Vagina (tissue), 2 donors: ENCODE measurements around the gene MAPK1.

Experiments
- POLR2A ChIP-seq, 2 donors: fragments of 450-650 bp; IDR thresholded peaks; one replicate each; pipeline ENCODE4 v1.6.1; 2017; ENCODE audit warnings: antibody characterized with exemption in 2 of 2, mild to moderate bottlenecking in 2 of 2, moderate library complexity in 2 of 2
- TF ChIP-seq, protein P1 (sequence below), 3 experiments: fragments of 450-650 bp in 2 of 3; fragments of 200-600 bp in 1 of 3; sonication (generic) in 1 of 3; IDR thresholded peaks; one replicate each; pipeline ENCODE4 v1.5.1; 2017 to 2019; ENCODE audit warnings: antibody characterized with exemption in 3 of 3, mild to moderate bottlenecking in 2 of 3, moderate library complexity in 2 of 3

DNA sequence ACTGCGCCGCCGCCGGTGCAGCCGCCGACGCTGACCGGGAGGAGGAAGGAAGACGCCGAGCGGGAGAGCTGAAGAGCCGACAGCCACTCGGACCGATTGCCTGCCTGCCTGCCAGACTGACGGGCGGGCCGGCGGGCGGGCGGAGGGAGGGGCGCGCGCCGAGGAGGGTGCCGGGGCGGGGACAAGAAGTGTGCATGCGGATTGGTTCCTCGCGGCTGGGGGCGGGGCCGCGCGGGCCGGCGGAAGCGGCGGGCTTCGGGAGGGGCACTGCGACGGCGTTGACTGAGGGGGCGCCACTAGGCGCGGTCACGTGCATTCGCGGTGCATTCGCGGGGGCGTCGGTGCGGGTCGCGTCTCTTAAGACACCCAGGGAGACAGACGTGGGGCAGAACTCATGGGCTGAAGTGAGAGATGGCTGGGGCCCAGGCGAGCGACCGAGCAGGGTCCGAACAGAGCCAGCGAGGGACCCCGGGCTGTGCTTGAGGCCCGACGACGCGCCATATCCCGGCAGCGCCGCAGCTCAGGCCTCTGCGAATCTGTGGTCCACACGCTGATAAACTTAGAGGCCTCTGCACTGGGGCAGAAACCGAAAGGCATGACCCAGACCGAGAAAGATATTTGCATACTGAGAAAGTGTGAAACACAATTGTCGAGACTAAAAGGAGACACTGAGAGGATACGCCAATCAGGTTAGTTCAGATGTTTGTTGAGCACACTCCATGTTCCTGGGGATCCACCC is at the start of gene MAPK1:
- TF ChIP-seq, protein P1, sequence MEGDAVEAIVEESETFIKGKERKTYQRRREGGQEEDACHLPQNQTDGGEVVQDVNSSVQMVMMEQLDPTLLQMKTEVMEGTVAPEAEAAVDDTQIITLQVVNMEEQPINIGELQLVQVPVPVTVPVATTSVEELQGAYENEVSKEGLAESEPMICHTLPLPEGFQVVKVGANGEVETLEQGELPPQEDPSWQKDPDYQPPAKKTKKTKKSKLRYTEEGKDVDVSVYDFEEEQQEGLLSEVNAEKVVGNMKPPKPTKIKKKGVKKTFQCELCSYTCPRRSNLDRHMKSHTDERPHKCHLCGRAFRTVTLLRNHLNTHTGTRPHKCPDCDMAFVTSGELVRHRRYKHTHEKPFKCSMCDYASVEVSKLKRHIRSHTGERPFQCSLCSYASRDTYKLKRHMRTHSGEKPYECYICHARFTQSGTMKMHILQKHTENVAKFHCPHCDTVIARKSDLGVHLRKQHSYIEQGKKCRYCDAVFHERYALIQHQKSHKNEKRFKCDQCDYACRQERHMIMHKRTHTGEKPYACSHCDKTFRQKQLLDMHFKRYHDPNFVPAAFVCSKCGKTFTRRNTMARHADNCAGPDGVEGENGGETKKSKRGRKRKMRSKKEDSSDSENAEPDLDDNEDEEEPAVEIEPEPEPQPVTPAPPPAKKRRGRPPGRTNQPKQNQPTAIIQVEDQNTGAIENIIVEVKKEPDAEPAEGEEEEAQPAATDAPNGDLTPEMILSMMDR (IDR thresholded peaks at IDR 0.05), result no peak
- TF ChIP-seq POLR2A (IDR thresholded peaks at IDR 0.05), result peak in 1 of 2 donors; percentile 75
